Activated CD4-positive, alpha-beta T cell treated with anti-CD3 and anti-CD28 coated beads, Interleukin-2, amount 50 U/mL, for 16 hours (primary cell): ENCODE measurements around the gene HS3ST3B1.

ENCODE experiments used
- DNase-seq: peaks from one replicate; pipeline ENCODE4 v3.0.0-alpha.2; 2020

HS3ST3B1 gene

GRCh38 chr17:14300575-14301278 lies at the start of gene HS3ST3B1:
Gene HS3ST3B1, plus strand, starts transcription at chr17:14301081. Its CDS starts 438 bp downstream, at chr17:14301519.
- peak; percentile 100 for DNase-seq

GRCh38 chr17:14261406-14261805 lies 39.5 kb upstream of the HS3ST3B1 start:
- DNase-seq = no peak

DNA sequence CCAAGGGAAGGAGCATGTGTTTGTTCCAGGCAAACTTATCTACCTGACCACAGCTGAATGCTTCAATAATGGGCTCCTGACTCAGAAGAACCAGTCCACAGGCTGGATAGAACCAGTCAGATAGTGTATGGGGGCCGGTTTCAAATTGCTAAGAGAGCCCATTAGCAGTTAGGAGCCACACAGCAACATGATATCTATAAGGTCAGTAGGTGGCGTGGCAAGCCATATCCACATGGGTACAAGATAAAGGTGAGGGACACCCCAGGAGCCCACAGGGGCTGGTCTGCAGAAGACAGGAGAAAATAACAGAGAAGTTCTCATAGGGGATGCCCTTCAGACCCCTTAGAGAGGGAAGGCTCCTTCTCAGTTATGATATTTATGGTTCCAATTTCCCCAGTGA lies 32.6 kb upstream of the HS3ST3B1 start:
- peak; percentile 3 for DNase-seq

DNA sequence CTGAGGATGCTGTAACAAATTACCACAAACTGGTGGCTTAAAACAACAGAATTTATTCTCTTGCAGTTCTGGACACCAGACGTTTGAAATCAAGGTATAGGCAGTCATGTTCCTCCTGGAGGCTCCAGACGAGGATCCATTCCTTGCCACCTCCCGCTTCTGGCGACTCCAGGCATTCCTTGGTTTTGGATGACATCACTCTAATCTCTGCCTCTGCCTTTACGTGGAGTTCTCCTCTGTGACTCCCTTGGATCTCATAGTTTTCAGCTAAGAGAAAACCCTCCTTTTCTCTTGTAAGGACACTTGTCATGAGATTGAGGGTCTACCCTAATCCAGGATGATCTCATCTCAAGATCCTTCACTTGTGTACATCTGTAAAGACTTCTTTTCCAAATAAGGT lies 31.4 kb upstream of the HS3ST3B1 start:
- no peak for DNase-seq

DNA sequence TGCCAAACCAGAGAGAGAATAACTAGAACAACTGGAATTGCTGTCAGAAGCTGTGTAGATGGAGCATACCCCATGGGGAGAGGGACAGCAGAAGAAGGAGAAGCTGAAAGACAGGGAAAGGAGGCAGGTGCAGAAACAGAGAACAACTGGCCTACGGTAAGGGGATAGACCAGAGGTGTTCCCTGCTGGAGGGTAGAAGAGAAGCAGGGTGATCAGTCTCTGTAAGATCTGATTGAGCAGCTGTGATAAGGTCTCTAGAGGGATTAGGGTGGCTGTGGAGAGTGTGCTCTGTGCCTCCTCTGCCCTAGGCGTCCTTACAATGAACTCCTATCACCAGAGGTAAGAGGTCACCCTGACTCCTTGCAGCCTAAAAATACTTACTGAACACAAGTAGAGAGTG lies 30.4 kb upstream of the HS3ST3B1 start:
- DNase-seq = no peak

DNA sequence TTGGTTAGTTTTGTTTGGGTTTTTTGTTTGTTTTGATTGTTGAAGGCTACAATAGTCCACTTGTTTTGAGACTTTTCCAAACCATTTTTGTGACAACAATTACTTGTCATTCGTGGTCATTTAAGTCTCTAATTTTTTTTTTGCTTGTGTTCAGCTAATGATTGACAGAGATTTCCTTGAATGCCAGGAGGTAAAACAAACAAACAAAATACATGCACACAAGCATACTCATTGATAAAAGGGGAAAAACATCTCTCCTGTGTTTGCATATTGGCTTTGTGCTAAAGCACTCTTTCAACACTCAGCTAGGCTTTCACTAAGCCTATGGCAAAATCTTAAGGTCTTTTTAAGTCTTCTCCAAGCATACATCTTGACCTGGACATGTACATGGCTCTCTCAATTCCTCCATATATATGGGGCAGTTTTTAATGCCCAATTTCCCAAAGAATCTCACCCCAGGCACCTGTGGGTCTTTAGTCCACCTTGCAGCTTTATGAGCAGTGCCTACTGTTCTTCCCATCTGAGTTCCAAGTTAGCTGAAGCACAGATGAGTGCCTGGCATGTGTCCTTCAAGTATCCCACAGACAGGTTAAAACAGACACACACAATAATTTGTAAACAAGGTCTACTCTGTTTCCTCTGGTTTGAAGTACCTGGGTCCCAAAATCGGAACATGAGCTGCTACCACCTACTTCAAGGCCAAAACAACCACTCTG lies 24.2 kb upstream of the HS3ST3B1 start:
- no peak for DNase-seq

DNA sequence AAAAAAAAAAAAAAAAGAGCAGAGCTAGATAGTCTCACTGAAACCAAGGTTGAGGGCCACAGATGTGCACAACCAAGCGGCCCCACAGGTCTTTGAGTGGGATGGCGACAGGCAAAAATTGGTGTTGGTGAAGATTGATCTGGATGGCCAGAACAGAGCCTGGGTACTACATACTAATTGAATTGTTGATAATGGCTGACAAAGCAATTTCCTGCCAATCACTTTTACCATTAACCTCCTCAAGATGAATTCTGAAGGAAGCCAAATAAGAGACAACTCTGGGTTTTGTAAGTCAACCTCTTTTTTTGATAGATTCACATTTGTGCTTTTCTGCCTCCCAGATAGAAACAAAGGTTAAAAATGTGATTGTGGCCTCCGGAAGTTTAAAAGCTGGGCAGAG lies 19.4 kb upstream of the HS3ST3B1 start:
- DNase-seq = no peak

DNA sequence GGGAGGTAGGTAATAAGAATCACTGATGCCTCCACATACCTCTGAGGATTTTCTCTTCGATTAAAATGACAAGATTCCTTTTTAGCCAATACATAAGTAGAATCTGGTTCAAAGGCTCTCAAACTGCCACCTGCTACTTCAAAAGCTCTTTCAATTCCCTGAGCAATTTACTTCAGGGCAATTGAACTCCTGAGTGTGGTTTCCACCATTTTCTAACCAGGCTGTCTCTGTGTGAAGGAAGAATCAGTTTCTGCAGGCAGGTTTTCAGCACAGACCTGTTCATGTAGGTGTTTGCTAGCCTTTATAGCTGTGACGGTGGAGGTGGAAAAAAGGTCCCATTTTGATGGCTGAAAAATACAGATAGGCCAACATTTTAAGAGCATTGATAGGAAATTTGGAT lies 18.2 kb upstream of the HS3ST3B1 start:
- no peak for DNase-seq

DNA sequence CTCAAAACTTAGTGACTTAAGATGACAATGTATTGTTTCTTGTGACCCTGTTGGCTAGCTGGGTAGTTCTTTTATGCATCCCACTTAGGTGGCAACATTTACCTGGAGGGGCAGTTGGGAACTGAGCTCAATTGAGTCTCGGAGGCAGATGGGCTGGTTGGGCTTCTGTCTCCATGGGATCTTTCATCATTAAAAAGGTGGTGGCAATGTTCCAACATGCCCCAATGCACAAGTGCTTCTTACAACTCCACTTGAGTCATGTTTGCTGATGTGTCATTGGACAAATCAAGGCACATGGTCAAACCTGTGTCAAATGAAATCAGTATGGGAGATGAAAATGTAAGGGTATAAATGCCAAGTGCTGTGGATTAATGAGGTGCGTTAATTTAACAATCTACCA lies 11.7 kb upstream of the HS3ST3B1 start:
- DNase-seq = no peak

- DNase-seq = no peak
These were observed 6.0 kb upstream of the HS3ST3B1 start for GRCh38 chr17:14294876-14295275.

GRCh38 chr17:14295676-14296075 lies 5.2 kb upstream of the HS3ST3B1 start:
- DNase-seq = no peak

DNA sequence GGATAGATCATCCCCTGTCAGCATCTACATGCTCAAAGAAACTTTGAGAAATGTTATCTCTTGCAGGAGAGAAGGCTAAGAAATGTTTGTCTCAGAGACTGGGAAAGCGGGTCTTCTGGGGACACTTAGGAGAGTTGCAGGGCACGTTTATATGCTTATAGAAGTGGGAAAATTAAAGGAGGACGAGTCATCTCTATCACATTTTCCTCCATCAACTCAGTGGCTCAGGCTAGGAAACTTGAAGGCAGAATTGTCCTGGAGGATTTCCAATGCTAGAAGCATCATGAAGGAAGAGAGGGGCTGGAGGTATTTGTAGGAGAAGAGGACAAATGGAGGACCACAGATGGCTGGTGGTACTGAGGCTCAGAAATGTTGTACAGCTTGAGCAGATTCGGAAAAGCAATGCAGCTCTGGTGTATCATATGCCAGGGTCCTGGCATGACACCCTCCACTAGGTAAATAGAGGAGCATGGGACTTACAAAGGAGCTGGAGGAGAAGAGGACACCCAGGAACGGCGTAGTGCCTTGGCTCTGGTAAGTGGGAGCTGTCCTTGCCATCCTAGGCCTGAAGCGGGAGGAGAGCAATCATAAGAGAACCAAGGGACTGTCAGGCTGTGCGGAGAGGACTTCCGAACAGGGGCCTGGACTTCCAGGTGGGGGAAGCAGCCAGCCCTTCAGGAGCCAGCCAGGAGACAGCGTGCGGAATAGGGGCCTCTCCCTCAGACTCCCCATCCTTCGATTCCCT lies 4.5 kb upstream of the HS3ST3B1 start:
- DNase-seq = no peak

GRCh38 chr17:14297161-14297851 lies 3.6 kb upstream of the HS3ST3B1 start:
- DNase-seq = peak; percentile 44

GRCh38 chr17:14298221-14298946 lies 2.5 kb upstream of the HS3ST3B1 start:
- DNase-seq = no peak

DNA sequence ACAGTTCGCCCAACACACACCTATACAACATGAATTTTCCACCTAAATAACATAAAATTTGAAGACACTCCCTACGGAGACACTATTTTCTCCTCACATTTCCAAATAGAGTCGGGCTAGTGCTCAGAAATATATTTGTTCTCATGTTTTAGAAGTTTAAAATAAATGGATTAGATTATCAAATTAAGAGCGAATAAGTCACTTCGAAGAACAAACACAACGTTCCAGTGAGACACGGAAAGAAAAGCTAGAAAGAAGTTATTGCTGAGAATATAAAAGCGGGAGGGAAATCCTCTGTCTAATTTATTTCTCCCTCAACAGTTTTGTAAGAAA lies 2.0 kb upstream of the HS3ST3B1 start:
- DNase-seq = no peak

GRCh38 chr17:14299280-14300141 lies 1.4 kb upstream of the HS3ST3B1 start:
- DNase-seq = no peak

DNA sequence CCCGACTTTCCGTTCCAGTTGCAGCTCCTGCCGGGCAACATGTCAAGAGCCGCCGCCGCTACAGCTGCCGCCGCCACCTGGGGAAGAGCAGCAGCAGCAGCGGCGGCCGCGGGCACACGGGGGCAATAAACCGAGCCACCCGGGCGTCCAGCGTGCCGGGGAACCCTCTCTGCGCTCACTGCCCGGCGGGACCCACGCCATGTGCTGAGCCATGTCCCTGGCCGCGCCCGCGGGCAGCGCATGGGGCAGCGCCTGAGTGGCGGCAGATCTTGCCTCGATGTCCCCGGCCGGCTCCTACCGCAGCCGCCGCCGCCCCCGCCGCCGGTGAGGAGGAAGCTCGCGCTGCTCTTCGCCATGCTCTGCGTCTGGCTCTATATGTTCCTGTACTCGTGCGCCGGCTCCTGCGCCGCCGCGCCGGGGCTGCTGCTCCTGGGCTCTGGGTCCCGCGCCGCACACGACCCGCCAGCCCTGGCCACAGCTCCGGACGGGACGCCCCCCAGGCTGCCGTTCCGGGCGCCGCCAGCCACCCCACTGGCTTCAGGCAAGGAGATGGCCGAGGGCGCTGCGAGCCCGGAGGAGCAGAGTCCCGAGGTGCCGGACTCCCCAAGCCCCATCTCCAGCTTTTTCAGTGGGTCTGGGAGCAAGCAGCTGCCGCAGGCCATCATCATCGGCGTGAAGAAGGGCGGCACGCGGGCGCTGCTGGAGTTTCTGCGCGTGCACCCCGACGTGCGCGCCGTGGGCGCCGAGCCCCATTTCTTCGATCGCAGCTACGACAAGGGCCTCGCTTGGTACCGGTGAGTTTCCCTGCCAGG lies 604 bp downstream of the HS3ST3B1 start:
- DNase-seq = peak; percentile 26

DNA sequence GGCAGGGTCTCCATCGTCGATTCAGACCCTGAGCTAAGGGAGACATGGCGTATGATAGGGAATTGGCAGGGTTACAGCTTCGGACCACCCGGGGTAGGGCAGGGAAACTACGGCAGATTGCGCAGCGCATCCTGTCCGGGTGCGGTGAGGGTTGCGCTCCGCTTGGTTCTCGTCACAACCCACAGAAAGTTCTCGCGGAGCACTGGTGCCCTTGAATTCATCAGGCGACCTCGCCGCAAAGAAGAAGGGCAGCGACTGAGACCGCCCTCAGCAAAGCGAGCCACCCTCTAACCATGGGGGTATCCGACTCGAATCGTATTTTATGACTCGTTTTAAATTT lies 1.2 kb downstream of the HS3ST3B1 start:
- DNase-seq = peak; percentile 73

- DNase-seq = peak; percentile 87
These were observed 1.7 kb downstream of the HS3ST3B1 start for GRCh38 chr17:14302431-14303099.
